Measurements from ENCODE around the gene STK35. TPM values are rescaled to one million over a fixed set of nuclear protein-coding genes. Genes with fewer than 3 reads are reported as not detected.

The STK35 gene
- total RNA-seq, 2 donors from 2014 or later = 23.1 to 25.9 TPM

DNA sequence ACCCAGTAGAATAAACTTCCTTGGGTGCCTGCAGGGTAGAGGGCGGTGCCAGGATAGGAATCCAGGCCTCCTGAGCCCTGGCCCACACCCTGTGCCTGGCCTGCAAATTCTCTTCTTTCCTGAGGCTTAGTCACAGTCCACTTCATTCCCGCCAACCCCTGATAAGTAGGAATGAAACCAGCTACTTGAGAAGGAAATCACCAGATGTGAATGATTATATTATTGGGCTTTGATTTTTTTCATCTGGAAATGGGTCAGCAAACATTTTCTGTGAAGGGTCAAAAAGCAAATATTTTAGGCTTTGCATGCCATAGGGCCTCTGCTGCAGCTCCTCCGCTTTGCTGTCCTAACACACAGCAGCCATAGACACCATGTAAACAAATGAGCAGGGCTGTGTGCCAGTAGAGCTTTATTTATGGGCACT is 50.2 kb downstream of the STK35 start:
- no peak overlapping the region for H3K27ac Mint-ChIP-seq
- peaks cover 16% of the 10 kb centered on the region for H3K36me3 Mint-ChIP-seq (ENCODE audit: low read depth)
- no peaks in the 10 kb centered on the region for H3K4me1 Mint-ChIP-seq
- H3K9me3 Mint-ChIP-seq = no peaks in the 10 kb centered on the region
- no peak overlapping the region for H3K4me3 Mint-ChIP-seq
- H3K27me3 Mint-ChIP-seq = no peaks in the 10 kb centered on the region
- ATAC-seq (replicated peaks) = no peak

- no peaks in the 10 kb centered on the region for H3K4me1 Mint-ChIP-seq
- H3K36me3 Mint-ChIP-seq (ENCODE audit: low read depth) = peaks cover 11% of the 10 kb centered on the region
- H3K27ac Mint-ChIP-seq = no peak overlapping the region
- H3K27me3 Mint-ChIP-seq = no peaks in the 10 kb centered on the region
- no peak for ATAC-seq (replicated peaks)
- no peak overlapping the region for H3K4me3 Mint-ChIP-seq
- no peaks in the 10 kb centered on the region for H3K9me3 Mint-ChIP-seq
These were observed 50.7 kb downstream of the STK35 start for GRCh38 chr20:2152317-2152716.

- H3K27me3 Mint-ChIP-seq = no peaks in the 10 kb centered on the region
- H3K27ac Mint-ChIP-seq = no peak overlapping the region
- H3K9me3 Mint-ChIP-seq = no peaks in the 10 kb centered on the region
- no peak for ATAC-seq (replicated peaks)
- H3K36me3 Mint-ChIP-seq (ENCODE audit: low read depth) = peaks cover 2% of the 10 kb centered on the region
- H3K4me3 Mint-ChIP-seq = no peak overlapping the region
- no peaks in the 10 kb centered on the region for H3K4me1 Mint-ChIP-seq
These were observed 51.7 kb downstream of the STK35 start for GRCh38 chr20:2153326-2153725.

GRCh38 chr20:2156224-2156623 is 54.6 kb downstream of the STK35 start:
- ATAC-seq (replicated peaks) = no peak
- Mint-ChIP-seq H3K4me1 (no peaks in the 10 kb centered on the region), H3K4me3 (no peak overlapping the region), H3K27ac (no peak overlapping the region), H3K36me3 (ENCODE audit: low read depth) (no peaks in the 10 kb centered on the region), H3K27me3 (no peaks in the 10 kb centered on the region), H3K9me3 (no peaks in the 10 kb centered on the region)

DNA sequence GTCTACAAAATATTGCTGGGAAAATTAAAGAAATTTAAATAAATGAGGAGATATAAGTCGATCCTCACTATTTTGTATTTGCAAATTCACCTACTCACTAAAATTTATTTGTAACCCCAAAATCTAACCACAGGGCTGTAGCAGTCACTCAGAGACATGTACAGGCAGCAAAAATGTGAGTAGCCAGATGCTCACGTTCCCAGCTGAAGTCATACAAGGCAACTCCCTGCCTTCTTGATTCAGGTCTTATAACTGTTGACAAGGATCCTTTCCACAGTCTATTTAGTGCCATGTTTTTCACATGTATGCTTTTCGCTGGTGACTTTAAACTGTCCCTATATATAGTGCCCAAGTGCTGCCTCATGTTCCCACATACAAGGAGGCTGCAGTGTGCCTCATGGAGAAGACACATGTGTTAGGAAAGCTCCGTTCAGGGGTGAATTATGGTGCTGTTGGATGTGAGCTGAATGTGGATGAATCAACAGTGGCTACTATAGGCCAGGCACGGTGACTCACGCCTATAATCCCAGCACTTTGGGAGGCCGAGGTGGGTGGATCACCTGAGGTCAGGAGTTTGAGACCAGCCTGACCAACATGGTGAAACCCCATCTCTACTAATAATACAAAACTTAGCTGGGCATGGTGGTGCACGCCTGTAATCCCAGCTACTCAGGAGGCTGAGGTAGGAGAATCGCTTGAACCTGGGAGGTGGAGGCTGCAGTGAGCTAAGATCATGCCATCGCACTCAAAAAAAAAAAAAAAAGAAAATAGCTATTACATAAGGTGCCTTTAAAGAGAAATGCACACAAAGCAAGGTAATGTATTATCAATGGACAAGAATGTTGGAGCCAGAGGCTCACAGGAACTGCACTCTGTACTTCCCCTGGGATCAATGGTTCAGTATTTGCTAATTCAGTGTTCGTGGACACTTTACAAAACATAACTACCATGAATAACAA is 55.3 kb downstream of the STK35 start:
- no peak overlapping the region for H3K4me3 Mint-ChIP-seq
- H3K27me3 Mint-ChIP-seq = no peaks in the 10 kb centered on the region
- H3K36me3 Mint-ChIP-seq (ENCODE audit: low read depth) = no peaks in the 10 kb centered on the region
- ATAC-seq (replicated peaks) = no peak
- no peaks in the 10 kb centered on the region for H3K9me3 Mint-ChIP-seq
- H3K27ac Mint-ChIP-seq = no peak overlapping the region
- no peaks in the 10 kb centered on the region for H3K4me1 Mint-ChIP-seq

DNA sequence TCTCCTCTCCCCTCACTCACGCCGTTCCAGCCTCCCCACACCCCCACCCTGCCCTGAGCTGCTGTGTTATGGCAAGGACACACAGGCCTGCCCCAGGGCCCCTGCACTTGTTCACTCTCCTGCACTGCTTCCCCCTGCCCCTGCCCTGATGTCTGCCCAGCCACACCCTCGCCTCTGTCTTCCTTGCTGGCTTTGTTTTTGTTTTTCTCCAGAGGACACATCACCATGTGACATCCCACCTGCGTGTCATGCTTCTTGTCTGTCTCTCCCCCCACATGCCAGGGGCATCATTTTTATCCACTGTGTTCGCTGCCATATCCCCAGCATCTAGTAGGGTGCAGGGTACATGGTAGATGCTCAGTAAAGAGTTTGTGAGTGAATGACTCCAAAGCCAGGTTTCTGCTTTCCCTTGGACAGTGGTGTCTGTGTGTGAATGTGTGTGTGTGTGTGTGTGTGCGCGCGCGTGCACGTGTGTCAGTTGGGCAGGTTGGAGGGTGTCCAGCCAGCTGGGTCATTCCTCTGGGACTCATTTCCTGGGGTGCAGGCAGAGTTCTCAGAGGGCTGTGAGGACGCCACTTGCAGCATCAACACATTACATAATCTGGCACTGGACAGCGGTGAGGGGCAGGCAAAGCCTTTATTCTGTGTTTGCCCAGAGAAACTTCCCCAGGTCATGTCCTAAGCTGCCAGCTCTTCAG is 60.6 kb downstream of the STK35 start:
- ATAC-seq (replicated peaks) = no peak
- H3K4me3 Mint-ChIP-seq = no peak overlapping the region
- H3K27ac Mint-ChIP-seq = no peak overlapping the region
- H3K4me1 Mint-ChIP-seq = no peaks in the 10 kb centered on the region
- H3K27me3 Mint-ChIP-seq = peaks cover 3% of the 10 kb centered on the region
- no peaks in the 10 kb centered on the region for H3K9me3 Mint-ChIP-seq
- no peaks in the 10 kb centered on the region for H3K36me3 Mint-ChIP-seq (ENCODE audit: low read depth)

DNA sequence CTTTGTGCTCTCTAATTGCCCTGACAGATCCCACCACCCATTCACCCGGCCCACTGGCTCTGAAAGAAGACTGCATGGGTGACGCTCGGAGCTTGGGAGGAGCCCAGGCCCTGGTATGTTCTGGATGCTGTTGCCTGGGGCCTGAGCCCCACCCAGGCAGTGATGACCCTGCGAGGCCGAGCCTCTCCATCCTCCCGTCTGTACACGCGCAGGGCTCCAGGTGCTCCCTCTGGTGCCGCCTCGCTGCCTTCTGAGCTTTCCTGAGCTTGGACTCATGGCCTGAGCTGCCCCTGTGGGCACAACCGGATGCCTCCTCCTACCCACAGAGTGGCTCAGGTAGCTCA is 61.2 kb downstream of the STK35 start:
- H3K36me3 Mint-ChIP-seq (ENCODE audit: low read depth) = no peaks in the 10 kb centered on the region
- H3K4me1 Mint-ChIP-seq = no peaks in the 10 kb centered on the region
- no peak overlapping the region for H3K4me3 Mint-ChIP-seq
- no peak overlapping the region for H3K27ac Mint-ChIP-seq
- no peak for ATAC-seq (replicated peaks)
- peaks cover 3% of the 10 kb centered on the region for H3K27me3 Mint-ChIP-seq
- H3K9me3 Mint-ChIP-seq = no peaks in the 10 kb centered on the region

DNA sequence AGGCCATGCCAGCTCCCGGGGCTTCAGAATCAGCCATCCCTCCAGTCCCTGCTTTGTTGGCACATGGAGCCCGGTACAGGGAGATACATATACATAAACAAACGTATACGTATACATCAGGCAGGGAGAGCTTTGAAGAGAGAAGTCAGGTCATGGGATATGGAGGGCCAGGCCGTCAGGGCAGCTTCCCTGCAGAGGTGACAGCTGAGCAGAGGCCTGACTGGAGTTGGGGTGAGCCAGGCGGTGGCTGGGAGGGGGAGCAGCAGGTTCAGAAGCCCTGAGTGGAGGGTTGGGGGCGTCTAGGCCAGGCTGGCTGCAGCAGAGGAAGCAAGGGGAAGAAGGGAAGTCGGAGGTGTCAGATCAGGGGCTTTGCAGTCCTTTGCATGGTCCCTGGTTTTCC is 61.7 kb downstream of the STK35 start:
- no peak overlapping the region for H3K4me3 Mint-ChIP-seq
- peaks cover 3% of the 10 kb centered on the region for H3K27me3 Mint-ChIP-seq
- no peaks in the 10 kb centered on the region for H3K36me3 Mint-ChIP-seq (ENCODE audit: low read depth)
- no peak for ATAC-seq (replicated peaks)
- H3K4me1 Mint-ChIP-seq = no peaks in the 10 kb centered on the region
- H3K9me3 Mint-ChIP-seq = no peaks in the 10 kb centered on the region
- H3K27ac Mint-ChIP-seq = no peak overlapping the region

- H3K27ac Mint-ChIP-seq = no peak overlapping the region
- H3K36me3 Mint-ChIP-seq (ENCODE audit: low read depth) = no peaks in the 10 kb centered on the region
- no peaks in the 10 kb centered on the region for H3K4me1 Mint-ChIP-seq
- H3K27me3 Mint-ChIP-seq = peaks cover 3% of the 10 kb centered on the region
- no peak for ATAC-seq (replicated peaks)
- no peaks in the 10 kb centered on the region for H3K9me3 Mint-ChIP-seq
- H3K4me3 Mint-ChIP-seq = no peak overlapping the region
These were observed 62.1 kb downstream of the STK35 start for GRCh38 chr20:2163757-2164156.

DNA sequence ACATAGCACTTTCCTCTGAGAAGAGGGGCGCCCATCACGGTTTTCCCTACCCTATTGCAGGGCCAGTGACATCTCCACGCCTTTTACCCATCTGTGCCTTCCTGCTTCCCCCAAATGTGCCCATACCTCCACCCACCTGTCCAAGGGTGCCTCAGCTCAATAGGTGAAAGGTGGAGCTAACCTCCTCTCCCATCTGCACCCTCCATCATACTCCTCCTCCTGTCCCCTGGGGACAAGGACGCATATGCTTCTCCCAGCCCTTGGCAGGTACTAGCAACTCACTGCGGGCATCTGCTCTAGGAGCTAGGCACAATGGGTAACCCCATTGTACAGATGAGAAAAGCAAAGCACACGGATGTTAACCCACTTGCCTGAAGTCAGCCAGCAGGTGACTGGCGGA is 62.8 kb downstream of the STK35 start:
- peaks cover 3% of the 10 kb centered on the region for H3K27me3 Mint-ChIP-seq
- no peak overlapping the region for H3K4me3 Mint-ChIP-seq
- H3K9me3 Mint-ChIP-seq = no peaks in the 10 kb centered on the region
- H3K4me1 Mint-ChIP-seq = no peaks in the 10 kb centered on the region
- no peak overlapping the region for H3K27ac Mint-ChIP-seq
- no peaks in the 10 kb centered on the region for H3K36me3 Mint-ChIP-seq (ENCODE audit: low read depth)
- no peak for ATAC-seq (replicated peaks)

GRCh38 chr20:2164966-2165365 is 63.3 kb downstream of the STK35 start:
- Mint-ChIP-seq H3K4me1 (no peaks in the 10 kb centered on the region), H3K4me3 (no peak overlapping the region), H3K27me3 (peaks cover 3% of the 10 kb centered on the region), H3K27ac (no peak overlapping the region), H3K9me3 (no peaks in the 10 kb centered on the region), H3K36me3 (ENCODE audit: low read depth) (no peaks in the 10 kb centered on the region)
- ATAC-seq (replicated peaks) = no peak

DNA sequence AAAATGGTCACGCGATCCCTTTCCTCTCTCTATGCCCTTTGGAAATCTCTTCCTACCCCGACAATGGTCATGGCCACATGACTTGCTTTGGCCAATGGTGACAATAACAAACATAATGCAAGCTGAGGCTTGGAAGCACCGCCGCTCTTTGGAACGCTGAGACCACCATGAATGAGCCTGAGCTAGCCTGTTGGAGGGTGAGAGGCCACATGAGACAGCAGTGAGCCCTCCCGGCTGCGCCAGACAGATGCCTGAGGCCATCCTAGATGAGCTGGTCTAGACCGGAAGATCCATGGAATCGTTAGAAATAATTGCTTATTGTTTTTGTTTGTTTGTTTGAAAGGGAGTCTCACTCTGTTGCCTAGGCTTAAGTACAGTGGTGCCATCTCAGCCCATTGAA is 64.2 kb downstream of the STK35 start:
- Mint-ChIP-seq H3K9me3 (no peaks in the 10 kb centered on the region), H3K4me1 (no peaks in the 10 kb centered on the region), H3K27me3 (peaks cover 6% of the 10 kb centered on the region), H3K4me3 (no peak overlapping the region), H3K36me3 (ENCODE audit: low read depth) (no peaks in the 10 kb centered on the region), H3K27ac (no peak overlapping the region)
- ATAC-seq (replicated peaks) = no peak

DNA sequence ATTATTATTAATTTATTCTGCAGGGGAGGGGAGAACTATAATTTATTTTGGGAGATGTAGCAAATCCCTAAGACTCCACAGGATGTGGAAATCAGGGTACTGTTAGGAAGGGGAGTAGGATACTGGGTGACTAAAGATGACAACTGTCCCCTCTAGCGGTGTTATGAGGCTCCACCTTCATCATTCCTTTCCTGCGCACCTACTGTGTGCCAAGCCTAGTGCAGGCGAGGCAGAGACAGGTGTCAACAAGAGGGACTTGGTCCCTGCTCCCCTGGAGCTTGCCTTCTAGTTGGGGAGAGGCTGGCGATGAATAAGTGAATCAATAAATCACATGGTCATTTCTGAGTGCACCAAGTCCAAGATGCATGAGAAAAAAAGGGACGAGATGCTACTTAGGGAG is 65.5 kb downstream of the STK35 start:
- Mint-ChIP-seq H3K4me1 (no peaks in the 10 kb centered on the region), H3K9me3 (no peaks in the 10 kb centered on the region), H3K4me3 (no peak overlapping the region), H3K36me3 (ENCODE audit: low read depth) (no peaks in the 10 kb centered on the region), H3K27ac (no peak overlapping the region), H3K27me3 (peaks cover 6% of the 10 kb centered on the region)
- ATAC-seq (replicated peaks) = no peak

DNA sequence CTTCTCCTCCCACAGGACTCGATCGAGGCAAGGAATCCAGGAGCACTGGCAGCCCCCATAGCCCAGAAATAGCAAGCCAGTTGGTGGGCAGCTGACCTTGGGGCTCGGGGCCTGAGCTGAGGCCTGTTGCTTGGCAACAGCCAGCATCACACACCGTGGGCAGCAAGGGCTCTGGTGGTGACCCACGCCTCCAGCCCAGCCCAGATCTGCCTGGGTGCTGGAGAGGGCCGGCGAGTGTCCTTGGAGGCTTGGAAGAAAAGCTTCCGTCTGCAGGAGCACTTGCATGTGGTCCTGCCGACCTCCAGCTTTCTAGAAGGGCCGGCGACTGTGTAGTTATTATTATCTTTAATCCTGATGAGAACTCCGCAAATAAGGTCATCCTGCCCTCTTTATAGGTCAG is 67.3 kb downstream of the STK35 start:
- no peak overlapping the region for H3K27ac Mint-ChIP-seq
- no peak overlapping the region for H3K4me3 Mint-ChIP-seq
- no peaks in the 10 kb centered on the region for H3K9me3 Mint-ChIP-seq
- H3K36me3 Mint-ChIP-seq (ENCODE audit: low read depth) = no peaks in the 10 kb centered on the region
- H3K27me3 Mint-ChIP-seq = peaks cover 12% of the 10 kb centered on the region
- no peak for ATAC-seq (replicated peaks)
- H3K4me1 Mint-ChIP-seq = peaks cover 5% of the 10 kb centered on the region

DNA sequence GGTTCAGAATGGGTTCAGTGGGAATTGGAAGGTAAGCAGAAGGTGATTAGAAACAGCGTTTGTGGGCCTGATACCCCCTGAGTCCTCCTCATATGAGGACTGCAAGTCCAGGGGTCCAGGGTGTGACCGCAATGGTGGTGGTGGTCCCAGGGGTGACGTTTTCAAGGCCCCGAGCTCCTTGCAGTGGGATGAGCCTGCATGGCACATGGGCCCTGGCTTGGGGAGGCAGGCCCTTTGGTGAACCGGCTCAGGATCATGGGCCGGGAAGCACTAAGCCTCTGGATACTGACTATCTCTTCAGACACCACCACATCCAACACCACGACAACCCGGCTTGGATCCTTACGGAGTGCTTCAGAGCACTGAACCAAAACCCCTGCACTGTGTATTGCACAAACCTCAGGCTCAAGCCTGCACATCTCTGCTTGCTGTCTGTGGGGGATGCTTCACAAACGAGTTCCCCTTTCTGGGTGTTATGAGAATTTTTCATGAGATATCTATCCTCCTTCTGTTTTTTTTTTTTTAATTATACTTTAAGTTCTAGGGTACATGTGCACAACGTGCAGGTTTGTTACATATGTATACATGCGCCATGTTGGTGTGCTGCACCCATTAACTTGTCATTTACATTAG is 67.9 kb downstream of the STK35 start:
- Mint-ChIP-seq H3K9me3 (no peaks in the 10 kb centered on the region), H3K4me1 (peaks cover 5% of the 10 kb centered on the region), H3K27ac (no peak overlapping the region), H3K36me3 (ENCODE audit: low read depth) (no peaks in the 10 kb centered on the region), H3K27me3 (peaks cover 14% of the 10 kb centered on the region), H3K4me3 (no peak overlapping the region)
- no peak for ATAC-seq (replicated peaks)

Measured in activated T-helper 17 cell treated with anti-CD3 and anti-CD28 coated beads, Interleukin-2, amount 50 U/mL, for 72 hours (primary cell).